Jurkat, Clone E6-1 (cell line): Measurements from ENCODE around the gene CFAP92.
A peak's percentile ranks its signal among the peaks of the same experiment; 100 is the strongest.
"Not testable (repeated sequence)": the region's sequence is repeated elsewhere in the genome, so short reads cannot be mapped to it uniquely, and the experiment has no call there.

Experiments
- DNase-seq: peaks from one replicate; pipeline ENCODE4 v3.0.0-alpha.2; 2011; ENCODE audit warnings: low read depth, low spot score
- H3K4me3 ChIP-seq: 2 replicates; pipeline ENCODE4 v1.5.1; 2011; ENCODE audit warnings: mild to moderate bottlenecking, low read length, control low read depth, moderate library complexity

Gene CFAP92

GRCh38 chr3:128878556-128879124 lies 115.2 kb downstream of the CFAP92 start:
- DNase-seq = no peak
- peak overlapping the region; percentile 98 for H3K4me3 ChIP-seq

- H3K4me3 ChIP-seq = peak overlapping the region; percentile 98
- DNase-seq = no peak
Observed at GRCh38 chr3:128878011-128878457, 115.8 kb downstream of the CFAP92 start.

- DNase-seq = peak; percentile 53
- no peak overlapping the region for H3K4me3 ChIP-seq
Observed at GRCh38 chr3:128875556-128876120, 118.2 kb downstream of the CFAP92 start.

- DNase-seq = no peak
- no peak overlapping the region for H3K4me3 ChIP-seq
Observed at GRCh38 chr3:128874481-128875180, 119.2 kb downstream of the CFAP92 start.

- no peak overlapping the region for H3K4me3 ChIP-seq
- DNase-seq = no peak
Observed at GRCh38 chr3:128873244-128874022, 120.4 kb downstream of the CFAP92 start.

GRCh38 chr3:128872744-128873143 lies 121.1 kb downstream of the CFAP92 start:
- DNase-seq = no peak
- H3K4me3 ChIP-seq = no peak overlapping the region

- H3K4me3 ChIP-seq = no peak overlapping the region
Observed at GRCh38 chr3:128872282-128872681, 121.6 kb downstream of the CFAP92 start.

GRCh38 chr3:128870347-128870746 lies 123.5 kb downstream of the CFAP92 start:
- DNase-seq = peak; percentile 15
- no peak overlapping the region for H3K4me3 ChIP-seq

More at GRCh38 chr3:128872282-128872681, 121.6 kb downstream of the CFAP92 start:
- no peak for DNase-seq

GRCh38 chr3:128867200-128868125 lies 126.4 kb downstream of the CFAP92 start:
- no peak overlapping the region for H3K4me3 ChIP-seq
- peak; percentile 85 for DNase-seq

- not testable (repeated sequence) for DNase-seq, H3K4me3 ChIP-seq
Observed at GRCh38 chr3:128864849-128865804, 128.7 kb downstream of the CFAP92 start.

GRCh38 chr3:128864351-128864811 lies 129.5 kb downstream of the CFAP92 start:
- H3K4me3 ChIP-seq = no peak overlapping the region
- no peak for DNase-seq

GRCh38 chr3:128863560-128863959 lies 130.3 kb downstream of the CFAP92 start:
- no peak overlapping the region for H3K4me3 ChIP-seq
- no peak for DNase-seq

- DNase-seq = no peak
- no peak overlapping the region for H3K4me3 ChIP-seq
Observed at GRCh38 chr3:128861491-128861890, 132.4 kb downstream of the CFAP92 start.
